Astrocyte (in vitro differentiated cells and primary cell): ENCODE measurements around the gene RAB30. TPM values are rescaled to one million over a fixed set of nuclear protein-coding genes. Genes with fewer than 3 reads are reported as not detected.

Source experiments
- DNase-seq: peaks from one replicate; pipeline ENCODE4 v3.0.0-alpha.2; 2010; ENCODE audit warnings: low read depth
- FAIRE-seq: peaks from 2 replicates; lab custom pipeline; 2011; peaks lifted over from hg19 to GRCh38; lab: Jason Lieb, UNC
- H2AFZ ChIP-seq: 2 replicates; pipeline ENCODE4 v1.6.0; 2012; ENCODE audit warnings: low read depth, low read length, inconsistent platforms
- H3K27ac ChIP-seq: 2 replicates; pipeline ENCODE4 v1.5.1; 2011; ENCODE audit warnings: low read depth, low read length, inconsistent platforms
- H3K27me3 ChIP-seq: 2 replicates; pipeline ENCODE4 v1.6.0; 2011; ENCODE audit warnings: low read length, inconsistent platforms; ENCODE audit not compliant: insufficient read depth
- H3K36me3 ChIP-seq: 2 replicates; pipeline ENCODE4 v1.5.1; 2011; ENCODE audit warnings: low read length, inconsistent platforms; ENCODE audit not compliant: insufficient read depth
- H3K4me1 ChIP-seq: 2 replicates; pipeline ENCODE4 v1.5.1; 2011; ENCODE audit warnings: low read length, inconsistent platforms; ENCODE audit not compliant: insufficient read depth
- H3K4me2 ChIP-seq: 2 replicates; pipeline ENCODE4 v1.6.0; 2012; ENCODE audit warnings: low read length, inconsistent platforms
- H3K4me3 ChIP-seq: 2 replicates; pipeline ENCODE4 v1.5.1; 2011; ENCODE audit warnings: low read depth, mild to moderate bottlenecking, low read length, inconsistent platforms; ENCODE audit not compliant: insufficient read depth
- H3K79me2 ChIP-seq: 2 replicates; pipeline ENCODE4 v1.6.0; 2012; ENCODE audit warnings: mild to moderate bottlenecking, low read length, inconsistent platforms; ENCODE audit not compliant: insufficient read depth
- H3K9ac ChIP-seq: 2 replicates; pipeline ENCODE4 v1.6.0; 2012; ENCODE audit warnings: mild to moderate bottlenecking, low read length, inconsistent platforms
- H3K9me3 ChIP-seq: 2 replicates; pipeline ENCODE4 v1.5.1; 2012; ENCODE audit warnings: low read depth, mild to moderate bottlenecking, low read length, inconsistent platforms; ENCODE audit not compliant: insufficient read depth
- H4K20me1 ChIP-seq: 2 replicates; pipeline ENCODE4 v1.6.0; 2012; ENCODE audit warnings: low read length, inconsistent platforms; ENCODE audit not compliant: insufficient read depth
- H3K27ac Mint-ChIP-seq: one replicate; pipeline ENCODE4 v1.8.0; 2021; ENCODE audit warnings: mild to moderate bottlenecking, mixed read lengths; ENCODE audit not compliant: unreplicated experiment
- H3K27me3 Mint-ChIP-seq: one replicate; pipeline ENCODE4 v1.8.0; 2021; ENCODE audit warnings: low read depth, mixed read lengths; ENCODE audit not compliant: unreplicated experiment
- H3K36me3 Mint-ChIP-seq: one replicate; pipeline ENCODE4 v1.8.0; 2021; ENCODE audit warnings: low read depth, mixed read lengths; ENCODE audit not compliant: unreplicated experiment
- H3K4me1 Mint-ChIP-seq: one replicate; pipeline ENCODE4 v1.8.0; 2021; ENCODE audit warnings: low read depth, mixed read lengths; ENCODE audit not compliant: unreplicated experiment
- H3K4me3 Mint-ChIP-seq: one replicate; pipeline ENCODE4 v1.8.0; 2021; ENCODE audit warnings: mild to moderate bottlenecking, moderate library complexity, mixed read lengths; ENCODE audit not compliant: unreplicated experiment
- H3K9me3 Mint-ChIP-seq: one replicate; pipeline ENCODE4 v1.8.0; 2021; ENCODE audit warnings: mild to moderate bottlenecking, mixed read lengths; ENCODE audit not compliant: unreplicated experiment
- CTCF ChIP-seq: IDR thresholded peaks from 2 replicates; pipeline ENCODE4 v1.5.1; 2011; ENCODE audit warnings: low read depth, mild to moderate bottlenecking, inconsistent platforms, low read length, moderate library complexity; ENCODE audit not compliant: insufficient read depth
- EZH2 ChIP-seq: IDR thresholded peaks from 2 replicates; pipeline ENCODE4 v1.6.1; 2012; ENCODE audit warnings: mild to moderate bottlenecking, low read length, inconsistent platforms; ENCODE audit not compliant: insufficient read depth
- total RNA-seq: library from RNA; stranded (reverse); gene quantifications from 2 replicates; pipeline ENCODE4 v1.2.1, GENCODE V29; 2021

RAB30 gene
- total RNA-seq, 1 donor from 2014 or later: 40.0 TPM

- H3K27ac Mint-ChIP-seq: peak overlapping the region; percentile 85
- peak overlapping the region; percentile 72 for H3K4me3 Mint-ChIP-seq
- H3K79me2 ChIP-seq: peaks cover 43% of the 10 kb centered on the region
Measured at GRCh38 chr11:83037877-83038276, 33.8 kb downstream of the RAB30 start.

GRCh38 chr11:83036701-83037100 is 35.0 kb downstream of the RAB30 start:
- TF ChIP-seq CTCF (no peak), EZH2 (no peak)
- Histone ChIP-seq H2AFZ (no peak overlapping the region), H3K4me3 (no peak overlapping the region), H3K79me2 (peaks cover 51% of the 10 kb centered on the region), H3K9me3 (no peaks in the 10 kb centered on the region), H3K27ac (no peak overlapping the region), H3K27me3 (no peaks in the 10 kb centered on the region), H3K9ac (no peak overlapping the region), H3K4me2 (no peak overlapping the region), H3K4me1 (peaks cover 27% of the 10 kb centered on the region), H4K20me1 (peaks cover 32% of the 10 kb centered on the region), H3K36me3 (no peaks in the 10 kb centered on the region)
- peaks cover 10% of the 10 kb centered on the region for H3K36me3 Mint-ChIP-seq
- DNase-seq (no peak), FAIRE-seq (no peak)
- H3K4me3 Mint-ChIP-seq: no peak overlapping the region
- no peak overlapping the region for H3K27ac Mint-ChIP-seq
- peaks cover 42% of the 10 kb centered on the region for H3K4me1 Mint-ChIP-seq
- no peaks in the 10 kb centered on the region for H3K27me3 Mint-ChIP-seq
- H3K9me3 Mint-ChIP-seq: no peaks in the 10 kb centered on the region

More at GRCh38 chr11:83037877-83038276, 33.8 kb downstream of the RAB30 start:
- TF ChIP-seq EZH2 (no peak), CTCF (no peak)
- Histone ChIP-seq H3K4me3 (no peak overlapping the region), H3K27me3 (no peaks in the 10 kb centered on the region), H3K9ac (no peak overlapping the region), H3K9me3 (no peaks in the 10 kb centered on the region), H3K4me2 (peak overlapping the region; percentile 28), H3K27ac (no peak overlapping the region), H4K20me1 (peaks cover 25% of the 10 kb centered on the region), H3K36me3 (no peaks in the 10 kb centered on the region), H2AFZ (no peak overlapping the region), H3K4me1 (peaks cover 27% of the 10 kb centered on the region)
- Mint-ChIP-seq H3K27me3 (no peaks in the 10 kb centered on the region), H3K9me3 (no peaks in the 10 kb centered on the region), H3K36me3 (peaks cover 10% of the 10 kb centered on the region), H3K4me1 (peaks cover 38% of the 10 kb centered on the region)
- peak; percentile 84 for DNase-seq
- FAIRE-seq: no peak

GRCh38 chr11:83035070-83035854 is 36.4 kb downstream of the RAB30 start:
- peaks cover 56% of the 10 kb centered on the region for H3K79me2 ChIP-seq
- Mint-ChIP-seq H3K36me3 (peaks cover 8% of the 10 kb centered on the region), H3K4me3 (no peak overlapping the region), H3K27ac (peak overlapping the region; percentile 50), H3K9me3 (no peaks in the 10 kb centered on the region), H3K4me1 (peaks cover 42% of the 10 kb centered on the region), H3K27me3 (no peaks in the 10 kb centered on the region)
- no peak overlapping the region for H3K4me3 ChIP-seq
- H3K4me1 ChIP-seq: peaks cover 27% of the 10 kb centered on the region
- H3K27ac ChIP-seq: no peak overlapping the region
- H3K27me3 ChIP-seq: no peaks in the 10 kb centered on the region
- TF ChIP-seq CTCF: no peak
- no peak for TF ChIP-seq EZH2
- H2AFZ ChIP-seq: no peak overlapping the region
- no peak overlapping the region for H3K4me2 ChIP-seq
- DNase-seq: no peak
- no peaks in the 10 kb centered on the region for H3K36me3 ChIP-seq
- peaks cover 42% of the 10 kb centered on the region for H4K20me1 ChIP-seq
- H3K9ac ChIP-seq: no peak overlapping the region
- H3K9me3 ChIP-seq: no peaks in the 10 kb centered on the region
- FAIRE-seq: no peak
